ENCODE data around the gene LMOD2.

The LMOD2 gene

DNA sequence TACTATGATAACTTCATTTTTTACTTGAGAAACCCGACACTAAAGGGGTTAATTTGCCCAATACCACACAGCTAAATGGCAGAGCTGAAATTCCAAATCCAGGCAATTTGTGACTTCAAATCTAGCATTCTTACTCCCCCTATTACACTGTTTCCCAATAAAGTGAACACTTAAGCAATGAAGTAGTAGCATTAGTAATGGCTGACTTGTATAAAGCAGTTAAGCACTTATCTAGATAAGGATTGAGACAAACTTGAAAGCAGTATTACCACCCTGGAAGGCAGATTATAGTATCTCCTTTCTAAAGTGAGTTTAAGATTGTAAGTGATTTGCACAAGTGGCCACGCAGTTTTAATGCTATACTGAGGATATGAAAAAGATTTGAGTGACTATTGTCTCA lies 53.9 kb downstream of the LMOD2 start:
- no peak for DNase-seq (ENCODE audit: low read depth, low spot score)
- Histone ChIP-seq H3K4me3 (0 out of 2 replicates have a peak overlapping the region, but pooled peaks have one; percentile 6), H3K9ac (ENCODE audit: insufficient read length) (no peak overlapping the region), H3K36me3 (ENCODE audit: insufficient read depth, low read length) (peaks cover 39% of the 10 kb centered on the region), H3K27ac (peak overlapping the region; percentile 47; the same call in 1 of the 2 replicates), H3K9me3 (ENCODE audit: low read depth, low read length) (no peaks in the 10 kb centered on the region)
- TF ChIP-seq POLR2AphosphoS5 (IDR thresholded peaks at IDR 0.05; ENCODE audit: borderline replicate concordance, low read depth, low read length) (no peak), FOXP2 (optimal IDR thresholded peaks at IDR 0.05; ENCODE audit: control extremely low read depth, extremely low read length, insufficient read depth) (no peak), EZH2 (IDR thresholded peaks at IDR 0.05) (no peak)

DNA sequence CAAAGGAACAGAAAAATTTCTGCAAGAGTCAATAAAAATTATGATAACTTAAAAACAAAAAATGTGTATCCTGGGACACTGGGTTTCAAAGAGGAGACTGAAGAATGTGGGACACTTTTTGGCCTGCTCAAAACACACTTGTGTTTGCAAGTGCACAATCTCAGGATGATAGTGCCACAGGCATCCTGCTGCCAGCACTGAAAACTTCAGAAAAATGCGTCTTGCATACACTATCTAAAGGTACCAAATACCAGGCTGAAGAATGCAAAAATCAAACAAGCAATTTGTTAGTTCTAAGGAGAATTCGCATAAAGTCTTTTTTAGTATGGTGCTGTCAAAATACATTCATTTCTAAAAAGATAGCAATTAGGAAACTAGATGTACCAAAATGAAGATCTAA lies 55.0 kb downstream of the LMOD2 start:
- TF ChIP-seq POLR2AphosphoS5 (IDR thresholded peaks at IDR 0.05; ENCODE audit: borderline replicate concordance, low read depth, low read length) (no peak), EZH2 (IDR thresholded peaks at IDR 0.05) (no peak), FOXP2 (optimal IDR thresholded peaks at IDR 0.05; ENCODE audit: control extremely low read depth, extremely low read length, insufficient read depth) (no peak)
- peak overlapping the region; percentile 43 for H3K9ac ChIP-seq (ENCODE audit: insufficient read length)
- DNase-seq (ENCODE audit: low read depth, low spot score): no peak
- peak overlapping the region; percentile 72 for H3K27ac ChIP-seq
- H3K4me3 ChIP-seq: peak overlapping the region; percentile 51
- H3K9me3 ChIP-seq (ENCODE audit: low read depth, low read length): no peaks in the 10 kb centered on the region
- peaks cover 28% of the 10 kb centered on the region for H3K36me3 ChIP-seq (ENCODE audit: insufficient read depth, low read length)

DNA sequence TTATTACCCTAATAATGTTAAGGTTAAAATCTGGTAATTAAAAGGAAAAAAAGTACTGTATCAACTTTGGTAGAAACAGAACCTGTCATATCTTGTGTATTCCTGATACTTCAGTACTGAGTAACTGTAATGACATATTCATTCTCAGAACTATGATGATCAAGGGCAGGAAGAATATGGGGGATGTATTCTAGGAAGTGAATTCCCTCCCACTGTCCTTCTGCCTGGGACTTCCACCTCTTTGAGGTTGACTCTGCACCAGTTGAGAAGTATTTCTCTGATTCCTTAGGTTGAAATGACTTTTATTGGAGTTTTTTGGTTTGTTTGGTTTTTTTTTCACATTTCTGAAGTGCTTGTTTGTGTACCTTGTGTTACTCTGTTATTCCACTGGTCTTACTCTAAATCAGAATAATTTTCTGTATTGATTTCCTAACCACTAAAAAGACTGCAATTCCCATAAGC lies 56.2 kb downstream of the LMOD2 start:
- DNase-seq (ENCODE audit: low read depth, low spot score): no peak
- Histone ChIP-seq H3K9ac (ENCODE audit: insufficient read length) (no peak overlapping the region), H3K4me3 (no peak overlapping the region), H3K36me3 (ENCODE audit: insufficient read depth, low read length) (peaks cover 18% of the 10 kb centered on the region), H3K9me3 (ENCODE audit: low read depth, low read length) (no peaks in the 10 kb centered on the region), H3K27ac (peak overlapping the region; percentile 72)
- TF ChIP-seq EZH2 (IDR thresholded peaks at IDR 0.05) (no peak), POLR2AphosphoS5 (IDR thresholded peaks at IDR 0.05; ENCODE audit: borderline replicate concordance, low read depth, low read length) (no peak), FOXP2 (optimal IDR thresholded peaks at IDR 0.05; ENCODE audit: control extremely low read depth, extremely low read length, insufficient read depth) (no peak)

DNA sequence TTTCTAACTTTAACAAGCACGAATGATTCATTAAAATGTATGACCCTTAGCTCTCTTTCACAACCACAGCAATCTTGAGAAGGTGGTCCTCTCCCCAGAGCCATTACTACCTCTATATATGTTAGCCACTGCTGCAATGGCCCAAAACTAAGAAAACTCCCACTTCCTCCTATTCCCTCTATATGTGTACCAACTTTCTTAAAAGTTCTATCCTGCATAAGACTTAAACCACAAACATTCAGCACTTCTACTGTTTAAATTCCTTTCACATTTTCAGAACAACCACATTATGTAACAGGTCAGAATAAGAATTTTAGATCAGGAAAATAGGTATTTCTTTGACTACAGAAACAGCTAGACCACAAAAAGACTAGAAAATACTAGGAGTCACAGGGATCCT lies 57.0 kb downstream of the LMOD2 start:
- peaks cover 11% of the 10 kb centered on the region for H3K36me3 ChIP-seq (ENCODE audit: insufficient read depth, low read length)
- TF ChIP-seq POLR2AphosphoS5 (IDR thresholded peaks at IDR 0.05; ENCODE audit: borderline replicate concordance, low read depth, low read length): no peak
- no peak for TF ChIP-seq EZH2 (IDR thresholded peaks at IDR 0.05)
- no peak for TF ChIP-seq FOXP2 (optimal IDR thresholded peaks at IDR 0.05; ENCODE audit: control extremely low read depth, extremely low read length, insufficient read depth)
- no peak overlapping the region for H3K9ac ChIP-seq (ENCODE audit: insufficient read length)
- H3K9me3 ChIP-seq (ENCODE audit: low read depth, low read length): no peaks in the 10 kb centered on the region
- H3K27ac ChIP-seq: peak overlapping the region; percentile 72; the same call in 1 of the 2 replicates
- no peak for DNase-seq (ENCODE audit: low read depth, low spot score)
- no peak overlapping the region for H3K4me3 ChIP-seq
